Spleen (tissue), 7 donors: Measurements from ENCODE around the gene UFC1.

Experiments used
- POLR2A ChIP-seq, 3 donors: fragments of 450-650 bp; IDR thresholded peaks; one replicate each; pipeline ENCODE4 v1.5.1; 2017; ENCODE audit warnings: antibody characterized with exemption in 3 of 3, mild to moderate bottlenecking in 1 of 3
- POLR2AphosphoS5 ChIP-seq, 3 donors: sonication (generic); formaldehyde crosslinking; IDR thresholded peaks; one replicate each; pipeline ENCODE4 v1.5.1; 2017; ENCODE audit warnings: antibody characterized with exemption in 3 of 3
- TF ChIP-seq, protein P1 (sequence below), 11 experiments: fragments of 200-600 bp in 7 of 11; fragments of 450-650 bp in 4 of 11; sonication (generic) in 4 of 11; IDR thresholded peaks in 8 of 11; conservative IDR thresholded peaks in 3 of 11; 1 replicate in 7 of 11; 2 replicates in 4 of 11; pipeline versions ENCODE4 v1.4.0 to v1.8.0; 2016 to 2021; ENCODE audit warnings: antibody characterized with exemption in 11 of 11, inconsistent platforms in 4 of 11, mild to moderate bottlenecking in 1 of 11
- donor health status: DM: no; HTN: no; CAD: no; lungs with moderate emphysema.
- donor health status: DM: no; HTN: no; CAD: no.
- donor health status: DM: no; HTN: no; CAD: no.

DNA sequence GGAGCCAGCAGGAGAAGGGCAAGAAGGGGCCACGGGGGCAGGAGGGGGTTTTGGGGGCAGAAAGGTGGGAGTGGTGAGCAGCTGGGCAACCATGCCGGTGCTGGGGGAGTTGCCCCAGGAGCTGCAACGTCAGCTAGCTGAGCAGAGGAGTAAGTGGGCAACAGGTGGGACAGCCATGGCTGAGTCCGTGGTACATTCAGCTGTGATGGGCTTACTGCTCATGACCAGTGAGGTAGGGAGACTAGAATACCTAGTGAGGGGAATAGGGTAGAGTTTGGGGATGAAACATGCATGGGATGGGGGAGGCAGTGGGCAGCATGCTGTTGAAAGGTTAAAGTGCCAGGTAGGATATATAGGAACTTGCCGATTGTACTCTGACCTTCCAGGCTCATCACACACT lies 7.9 kb downstream of the UFC1 start:
- TF ChIP-seq, protein P1, sequence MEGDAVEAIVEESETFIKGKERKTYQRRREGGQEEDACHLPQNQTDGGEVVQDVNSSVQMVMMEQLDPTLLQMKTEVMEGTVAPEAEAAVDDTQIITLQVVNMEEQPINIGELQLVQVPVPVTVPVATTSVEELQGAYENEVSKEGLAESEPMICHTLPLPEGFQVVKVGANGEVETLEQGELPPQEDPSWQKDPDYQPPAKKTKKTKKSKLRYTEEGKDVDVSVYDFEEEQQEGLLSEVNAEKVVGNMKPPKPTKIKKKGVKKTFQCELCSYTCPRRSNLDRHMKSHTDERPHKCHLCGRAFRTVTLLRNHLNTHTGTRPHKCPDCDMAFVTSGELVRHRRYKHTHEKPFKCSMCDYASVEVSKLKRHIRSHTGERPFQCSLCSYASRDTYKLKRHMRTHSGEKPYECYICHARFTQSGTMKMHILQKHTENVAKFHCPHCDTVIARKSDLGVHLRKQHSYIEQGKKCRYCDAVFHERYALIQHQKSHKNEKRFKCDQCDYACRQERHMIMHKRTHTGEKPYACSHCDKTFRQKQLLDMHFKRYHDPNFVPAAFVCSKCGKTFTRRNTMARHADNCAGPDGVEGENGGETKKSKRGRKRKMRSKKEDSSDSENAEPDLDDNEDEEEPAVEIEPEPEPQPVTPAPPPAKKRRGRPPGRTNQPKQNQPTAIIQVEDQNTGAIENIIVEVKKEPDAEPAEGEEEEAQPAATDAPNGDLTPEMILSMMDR (IDR thresholded peaks at IDR 0.05 in 8 of 11, conservative IDR thresholded peaks at IDR 0.05 in 3 of 11): no peak
- TF ChIP-seq POLR2AphosphoS5 (IDR thresholded peaks at IDR 0.05): no peak
- no peak for TF ChIP-seq POLR2A (IDR thresholded peaks at IDR 0.05)
